ENCODE data around the gene KANK2. TPM values are rescaled to one million over a fixed set of nuclear protein-coding genes. Genes with fewer than 3 reads are reported as not detected.

KANK2 gene
- total RNA-seq (2014; rRNA removed; shearing (Covaris generic)), result 54.3 and 73.5 TPM in 2 replicates
- 33.1 and 44.0 TPM in 2 replicates for polyA plus RNA-seq (2015; cell fraction: cytosol; rRNA removed)
- polyA plus RNA-seq (2015; cell fraction: nucleus; rRNA removed), result 58.2 and 70.0 TPM in 2 replicates

GRCh38 chr19:11197291-11198174 lies at the start of gene KANK2:
KANK2 (minus strand) TSS chr19:11197545; CDS start chr19:11194511, 3,034 bp downstream.
- DNase-seq (ENCODE audit: low read depth), result peak; percentile 60

- no peak for DNase-seq (ENCODE audit: low read depth)
Measured at GRCh38 chr19:11246941-11247340, 49.6 kb upstream of the KANK2 start.

GRCh38 chr19:11244846-11245589 lies 47.7 kb upstream of the KANK2 start:
- no peak for DNase-seq (ENCODE audit: low read depth)

GRCh38 chr19:11243798-11244169 lies 46.4 kb upstream of the KANK2 start:
- DNase-seq (ENCODE audit: low read depth), result no peak

- DNase-seq (ENCODE audit: low read depth), result no peak
Measured at GRCh38 chr19:11242864-11243797, 45.8 kb upstream of the KANK2 start.

GRCh38 chr19:11242025-11242424 lies 44.7 kb upstream of the KANK2 start:
- DNase-seq (ENCODE audit: low read depth), result no peak

- DNase-seq (ENCODE audit: low read depth), result no peak
Measured at GRCh38 chr19:11240008-11240444, 42.7 kb upstream of the KANK2 start.

- DNase-seq (ENCODE audit: low read depth), result no peak
Measured at GRCh38 chr19:11239377-11240000, 42.1 kb upstream of the KANK2 start, which contains the start of gene ANGPTL8. ANGPTL8 (plus strand) TSS chr19:11239619; CDS start chr19:11239638, 19 bp downstream.

GRCh38 chr19:11238781-11239376 lies 41.5 kb upstream of the KANK2 start:
- DNase-seq (ENCODE audit: low read depth), result no peak

GRCh38 chr19:11238041-11238440 lies 40.7 kb upstream of the KANK2 start:
- DNase-seq (ENCODE audit: low read depth), result no peak

GRCh38 chr19:11237321-11237720 lies 40.0 kb upstream of the KANK2 start:
- no peak for DNase-seq (ENCODE audit: low read depth)

- no peak for DNase-seq (ENCODE audit: low read depth)
Measured at GRCh38 chr19:11236324-11237301, 39.3 kb upstream of the KANK2 start.

- DNase-seq (ENCODE audit: low read depth), result peak; percentile 23
Measured at GRCh38 chr19:11234486-11235075, 37.2 kb upstream of the KANK2 start.

- no peak for DNase-seq (ENCODE audit: low read depth)
Measured at GRCh38 chr19:11233073-11233472, 35.7 kb upstream of the KANK2 start.

GRCh38 chr19:11232555-11232954 lies 35.2 kb upstream of the KANK2 start:
- no peak for DNase-seq (ENCODE audit: low read depth)

GRCh38 chr19:11230621-11231386 lies 33.5 kb upstream of the KANK2 start:
- DNase-seq (ENCODE audit: low read depth), result no peak

GRCh38 chr19:11227195-11227886 lies 30.0 kb upstream of the KANK2 start:
- no peak for DNase-seq (ENCODE audit: low read depth)
